ENCODE measurements around the gene FASTK.

FASTK gene

DNA sequence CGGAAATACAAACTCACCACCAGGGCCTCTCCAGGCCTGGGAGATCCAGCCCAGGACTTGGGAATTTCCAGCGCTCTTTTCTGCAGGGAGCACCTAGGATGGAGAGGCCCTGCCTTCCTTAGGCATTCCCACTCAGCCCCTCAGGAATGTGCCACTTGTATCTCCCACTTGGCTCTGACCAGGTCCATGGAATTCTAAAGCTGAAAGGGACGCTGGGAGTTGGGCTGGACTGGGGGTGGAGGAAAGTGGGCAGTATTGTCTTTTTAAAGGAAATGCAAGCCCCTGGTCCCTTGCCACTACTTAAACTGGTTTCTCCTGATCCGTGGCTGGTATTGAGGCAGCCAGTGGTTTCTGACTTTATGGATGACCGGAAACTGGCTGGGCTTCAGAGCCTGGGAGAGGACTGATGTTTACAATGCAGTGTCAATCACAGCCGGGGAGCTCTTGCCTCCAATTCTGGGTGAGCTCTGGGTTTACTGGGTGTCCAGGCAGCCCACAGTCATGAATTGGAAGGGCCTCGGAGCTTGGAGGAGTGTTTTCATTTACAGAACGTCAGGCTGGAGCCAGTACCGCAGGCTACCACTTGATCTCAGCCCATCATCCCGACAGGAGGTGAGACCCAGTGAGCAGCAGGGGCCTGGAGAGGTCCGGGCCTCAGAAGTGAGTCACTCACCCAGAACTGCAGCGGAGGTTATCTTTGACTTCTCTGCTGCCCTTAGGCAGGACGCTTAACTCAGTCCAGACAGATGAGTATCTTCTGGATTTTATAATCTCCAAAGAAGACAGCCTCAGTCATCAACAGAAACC lies 32.9 kb upstream of the FASTK start:
- DNase-seq (ENCODE audit: insufficient read length, low spot score) (no peak), FAIRE-seq (no peak)
- TF ChIP-seq POLR2A (IDR thresholded peaks at IDR 0.05; ENCODE audit: low read depth, low read length), result no peak
- no peak for TF ChIP-seq PAX5 (IDR thresholded peaks at IDR 0.05; ENCODE audit: insufficient read depth, low read length, severe bottlenecking)
- TF ChIP-seq POU2F2 (IDR thresholded peaks at IDR 0.05; ENCODE audit: low read depth, low read length), result no peak
- no peak for TF ChIP-seq TAF1 (IDR thresholded peaks at IDR 0.05; ENCODE audit: low read depth, low read length)
- no peak for TF ChIP-seq POLR2AphosphoS5 (IDR thresholded peaks at IDR 0.05; ENCODE audit: low read depth, low read length)
- no peak for TF ChIP-seq SPI1 (IDR thresholded peaks at IDR 0.05; ENCODE audit: low read depth, low read length)

DNA sequence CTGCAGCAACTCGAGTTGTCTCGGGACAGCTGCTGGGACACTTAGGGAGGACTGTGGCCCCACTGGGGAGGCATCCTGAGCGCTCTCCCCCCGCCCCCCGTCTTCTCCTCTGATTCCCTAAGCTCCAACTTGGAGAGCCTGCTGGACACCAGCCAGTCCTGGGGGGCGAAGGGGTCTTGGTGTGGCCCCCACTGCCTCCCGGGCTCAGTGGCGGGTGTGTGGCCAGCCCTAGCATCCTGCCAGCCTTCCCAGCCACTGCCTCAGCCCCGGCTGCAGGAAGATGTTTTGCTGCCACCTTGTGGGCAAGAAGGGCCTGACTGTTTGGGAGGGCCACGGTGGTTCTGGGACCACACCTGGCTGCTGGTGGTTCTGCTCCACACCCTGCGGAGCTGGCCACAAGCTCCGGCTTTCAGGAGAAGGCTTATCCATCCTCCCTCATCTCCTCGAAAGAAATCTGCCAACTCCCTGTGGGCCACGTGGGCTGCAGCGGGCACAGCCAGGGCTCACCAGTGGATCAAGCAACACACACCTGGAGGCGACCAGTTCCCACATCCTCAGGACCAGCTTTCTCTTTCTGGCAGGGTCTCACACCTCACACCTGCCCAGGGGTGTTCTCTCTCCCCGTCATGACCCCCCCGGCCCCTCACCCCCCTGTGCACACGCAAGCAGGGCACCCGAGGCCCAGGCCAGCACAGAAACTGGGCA lies 30.5 kb upstream of the FASTK start:
- DNase-seq (ENCODE audit: insufficient read length, low spot score), result peak; percentile 93
- FAIRE-seq, result peak; percentile 98
- TF ChIP-seq TAF1 (IDR thresholded peaks at IDR 0.05; ENCODE audit: low read depth, low read length) (no peak), POLR2AphosphoS5 (IDR thresholded peaks at IDR 0.05; ENCODE audit: low read depth, low read length) (no peak), SPI1 (IDR thresholded peaks at IDR 0.05; ENCODE audit: low read depth, low read length) (no peak)

DNA sequence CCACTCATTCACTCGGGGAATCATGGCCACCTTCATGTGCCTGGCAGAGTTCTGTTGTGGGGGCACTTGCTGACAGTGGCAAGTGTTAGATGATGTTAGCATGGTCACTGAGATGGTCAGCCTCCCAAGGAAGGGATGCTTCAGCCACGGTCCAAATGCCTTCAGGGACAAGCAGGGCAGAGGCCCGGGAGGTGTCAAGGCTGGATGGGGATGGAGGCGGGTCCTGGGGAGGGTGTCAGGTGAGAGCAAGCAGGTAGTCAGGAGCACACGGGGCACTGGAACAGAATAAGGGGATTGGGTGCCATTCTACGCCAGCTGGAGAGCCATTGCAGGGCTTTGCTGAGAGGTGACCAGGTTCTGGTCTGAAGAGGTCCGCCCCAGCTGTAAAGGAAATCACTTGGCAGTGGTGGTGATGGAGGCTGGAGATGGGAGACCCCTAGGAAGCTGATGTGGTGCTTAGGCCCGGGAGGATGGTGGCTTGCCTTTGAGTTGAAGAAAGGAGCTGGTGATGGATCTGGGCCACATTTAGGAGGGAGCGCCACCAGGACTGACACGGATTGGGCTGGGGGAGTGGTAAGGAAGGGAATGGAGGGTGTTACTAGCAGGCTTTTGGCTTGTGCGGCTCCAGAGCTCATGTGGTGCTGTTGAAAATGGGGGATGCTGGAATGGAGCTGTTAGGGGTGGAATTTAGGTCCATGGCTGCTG lies 29.8 kb upstream of the FASTK start:
- TF ChIP-seq PAX5 (IDR thresholded peaks at IDR 0.05; ENCODE audit: insufficient read depth, low read length, severe bottlenecking) (no peak), POLR2A (IDR thresholded peaks at IDR 0.05; ENCODE audit: low read depth, low read length) (no peak), POLR2AphosphoS5 (IDR thresholded peaks at IDR 0.05; ENCODE audit: low read depth, low read length) (no peak), POU2F2 (IDR thresholded peaks at IDR 0.05; ENCODE audit: low read depth, low read length) (no peak), TAF1 (IDR thresholded peaks at IDR 0.05; ENCODE audit: low read depth, low read length) (no peak), SPI1 (IDR thresholded peaks at IDR 0.05; ENCODE audit: low read depth, low read length) (no peak)
- no peak for FAIRE-seq
- DNase-seq (ENCODE audit: insufficient read length, low spot score), result no peak

GRCh38 chr7:151109094-151110048 lies 28.8 kb upstream of the FASTK start:
- DNase-seq (ENCODE audit: insufficient read length, low spot score), result no peak
- FAIRE-seq, result no peak
- TF ChIP-seq POLR2AphosphoS5 (IDR thresholded peaks at IDR 0.05; ENCODE audit: low read depth, low read length) (no peak), POLR2A (IDR thresholded peaks at IDR 0.05; ENCODE audit: low read depth, low read length) (no peak), TAF1 (IDR thresholded peaks at IDR 0.05; ENCODE audit: low read depth, low read length) (no peak), SPI1 (IDR thresholded peaks at IDR 0.05; ENCODE audit: low read depth, low read length) (no peak), PAX5 (IDR thresholded peaks at IDR 0.05; ENCODE audit: insufficient read depth, low read length, severe bottlenecking) (no peak), POU2F2 (IDR thresholded peaks at IDR 0.05; ENCODE audit: low read depth, low read length) (no peak)

DNA sequence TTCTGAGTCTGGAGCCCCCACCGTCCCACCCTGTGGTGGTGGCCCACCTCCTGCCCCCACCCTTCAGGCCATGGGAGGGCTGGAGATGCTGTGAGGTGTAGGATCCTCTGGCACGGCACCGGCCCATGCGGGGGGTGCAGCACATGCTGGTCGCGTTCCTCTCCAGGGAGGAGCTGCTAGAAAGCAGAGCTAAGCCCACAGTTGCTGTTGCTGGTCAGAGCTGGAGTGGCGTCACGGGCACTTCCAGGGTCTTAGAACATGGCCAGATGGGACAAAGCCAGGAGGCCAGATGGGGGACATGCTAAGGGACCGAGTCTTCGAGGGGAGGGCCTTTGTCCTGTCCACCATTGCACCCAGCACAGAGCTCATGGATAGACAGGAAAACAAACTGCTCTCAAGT lies 27.3 kb upstream of the FASTK start:
- DNase-seq (ENCODE audit: insufficient read length, low spot score) (no peak), FAIRE-seq (no peak)
- no peak for TF ChIP-seq POLR2A (IDR thresholded peaks at IDR 0.05; ENCODE audit: low read depth, low read length)
- TF ChIP-seq TAF1 (IDR thresholded peaks at IDR 0.05; ENCODE audit: low read depth, low read length), result no peak
- no peak for TF ChIP-seq POLR2AphosphoS5 (IDR thresholded peaks at IDR 0.05; ENCODE audit: low read depth, low read length)
- TF ChIP-seq SPI1 (IDR thresholded peaks at IDR 0.05; ENCODE audit: low read depth, low read length), result no peak
- no peak for TF ChIP-seq POU2F2 (IDR thresholded peaks at IDR 0.05; ENCODE audit: low read depth, low read length)
- TF ChIP-seq PAX5 (IDR thresholded peaks at IDR 0.05; ENCODE audit: insufficient read depth, low read length, severe bottlenecking), result no peak

DNA sequence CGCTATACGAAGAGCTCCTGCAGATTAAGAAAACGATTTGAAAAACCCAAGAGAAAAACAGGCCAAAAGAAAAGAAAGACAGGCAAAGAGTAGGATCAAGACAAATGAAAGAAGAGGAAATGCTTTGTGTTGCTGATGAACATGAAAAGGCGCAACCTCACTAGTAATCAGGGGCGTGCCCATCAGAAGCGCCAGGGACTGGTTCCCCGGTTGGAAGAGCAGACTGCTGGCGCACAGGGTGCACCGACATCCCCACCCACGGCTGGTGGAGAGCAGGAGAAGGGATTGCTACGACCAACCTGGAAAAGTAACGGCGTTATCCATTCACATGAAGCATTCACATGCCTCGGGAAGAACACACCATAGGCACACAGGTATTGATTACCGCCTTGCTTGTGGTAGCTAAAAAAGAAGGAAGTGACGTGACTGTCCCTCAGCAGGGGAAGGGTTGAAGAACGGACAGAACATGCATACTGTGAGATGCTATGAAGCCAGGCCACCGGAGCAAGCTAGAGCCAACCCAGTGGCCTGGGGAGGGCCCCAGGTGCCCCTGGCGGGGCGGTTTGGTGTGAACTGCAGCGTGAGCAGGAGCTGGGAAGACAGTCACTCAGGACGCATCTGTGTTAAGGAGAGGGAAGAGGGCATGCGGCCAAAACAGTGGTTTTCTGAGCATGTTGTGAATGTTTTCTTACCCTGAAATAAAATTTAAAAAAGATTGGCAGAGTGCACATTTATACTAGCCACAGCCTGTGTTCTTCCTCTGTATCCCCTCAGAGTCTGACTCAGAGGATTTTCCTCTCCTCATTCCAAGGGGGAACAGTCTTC lies 24.0 kb upstream of the FASTK start:
- FAIRE-seq (no peak), DNase-seq (ENCODE audit: insufficient read length, low spot score) (no peak)
- TF ChIP-seq SPI1 (IDR thresholded peaks at IDR 0.05; ENCODE audit: low read depth, low read length) (0 out of 2 replicates have a peak, but pooled peaks have one; percentile 12), POLR2A (IDR thresholded peaks at IDR 0.05; ENCODE audit: low read depth, low read length) (no peak)

DNA sequence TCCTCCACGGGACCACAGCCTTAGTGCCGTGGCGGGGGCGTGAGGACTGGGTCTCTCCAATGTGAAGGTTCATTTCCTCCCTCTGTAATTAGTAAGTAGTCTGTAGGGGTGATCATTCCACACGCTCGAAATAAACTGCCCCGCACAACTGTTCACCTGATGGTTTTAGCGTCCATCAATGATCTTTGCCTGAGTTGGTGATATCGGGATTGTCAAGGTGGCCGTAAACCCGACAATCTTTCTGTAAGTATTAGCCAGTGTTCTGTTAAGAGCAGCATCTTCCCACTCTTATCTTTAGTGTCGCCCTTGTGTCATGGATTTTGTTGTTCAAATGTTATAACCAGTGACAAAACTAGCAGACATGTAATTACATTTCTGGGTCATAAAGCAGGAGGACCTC lies 23.4 kb upstream of the FASTK start:
- TF ChIP-seq POLR2A (IDR thresholded peaks at IDR 0.05; ENCODE audit: low read depth, low read length), result no peak
- no peak for TF ChIP-seq POLR2AphosphoS5 (IDR thresholded peaks at IDR 0.05; ENCODE audit: low read depth, low read length)
- TF ChIP-seq TAF1 (IDR thresholded peaks at IDR 0.05; ENCODE audit: low read depth, low read length), result no peak
- no peak for TF ChIP-seq POU2F2 (IDR thresholded peaks at IDR 0.05; ENCODE audit: low read depth, low read length)
- TF ChIP-seq PAX5 (IDR thresholded peaks at IDR 0.05; ENCODE audit: insufficient read depth, low read length, severe bottlenecking), result no peak
- TF ChIP-seq SPI1 (IDR thresholded peaks at IDR 0.05; ENCODE audit: low read depth, low read length), result no peak

DNA sequence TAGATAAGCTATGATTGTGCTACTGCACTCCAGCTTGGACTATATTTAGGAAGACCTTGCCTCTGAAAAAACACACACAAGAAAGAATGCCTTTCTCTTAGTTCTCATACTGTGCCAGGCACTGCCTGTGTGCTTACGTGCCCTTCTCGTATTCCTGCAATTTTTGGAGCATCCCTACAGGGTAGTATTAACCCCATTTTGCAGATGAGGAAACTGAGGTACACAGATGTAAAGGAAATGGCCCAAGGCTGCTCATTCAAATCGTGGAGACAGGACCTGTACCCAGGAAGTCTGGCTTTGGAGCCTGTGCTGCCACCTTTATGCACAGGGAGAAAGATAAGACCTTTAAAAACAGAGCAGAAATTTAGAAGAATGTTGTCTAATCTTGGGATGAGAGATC lies 22.4 kb upstream of the FASTK start:
- DNase-seq (ENCODE audit: insufficient read length, low spot score) (no peak), FAIRE-seq (no peak)
- TF ChIP-seq PAX5 (IDR thresholded peaks at IDR 0.05; ENCODE audit: insufficient read depth, low read length, severe bottlenecking), result no peak

More for the DNA sequence above, 23.4 kb upstream of the FASTK start:
- FAIRE-seq (no peak), DNase-seq (ENCODE audit: insufficient read length, low spot score) (no peak)

Measured in GM12891 (cell line).